COR-L47 (cell line): Measurements from ENCODE around the gene SDR39U1.

Source experiments
- DNase-seq: peaks from one replicate; lab custom pipeline; 2025; lab: John Stamatoyannopoulos, UW

The SDR39U1 gene

GRCh38 chr14:24441904-24442239, 704 bp downstream of the SDR39U1 start:
- peak; percentile 49 for DNase-seq

GRCh38 chr14:24441485-24441884, 1.1 kb downstream of the SDR39U1 start:
- DNase-seq: no peak

DNA sequence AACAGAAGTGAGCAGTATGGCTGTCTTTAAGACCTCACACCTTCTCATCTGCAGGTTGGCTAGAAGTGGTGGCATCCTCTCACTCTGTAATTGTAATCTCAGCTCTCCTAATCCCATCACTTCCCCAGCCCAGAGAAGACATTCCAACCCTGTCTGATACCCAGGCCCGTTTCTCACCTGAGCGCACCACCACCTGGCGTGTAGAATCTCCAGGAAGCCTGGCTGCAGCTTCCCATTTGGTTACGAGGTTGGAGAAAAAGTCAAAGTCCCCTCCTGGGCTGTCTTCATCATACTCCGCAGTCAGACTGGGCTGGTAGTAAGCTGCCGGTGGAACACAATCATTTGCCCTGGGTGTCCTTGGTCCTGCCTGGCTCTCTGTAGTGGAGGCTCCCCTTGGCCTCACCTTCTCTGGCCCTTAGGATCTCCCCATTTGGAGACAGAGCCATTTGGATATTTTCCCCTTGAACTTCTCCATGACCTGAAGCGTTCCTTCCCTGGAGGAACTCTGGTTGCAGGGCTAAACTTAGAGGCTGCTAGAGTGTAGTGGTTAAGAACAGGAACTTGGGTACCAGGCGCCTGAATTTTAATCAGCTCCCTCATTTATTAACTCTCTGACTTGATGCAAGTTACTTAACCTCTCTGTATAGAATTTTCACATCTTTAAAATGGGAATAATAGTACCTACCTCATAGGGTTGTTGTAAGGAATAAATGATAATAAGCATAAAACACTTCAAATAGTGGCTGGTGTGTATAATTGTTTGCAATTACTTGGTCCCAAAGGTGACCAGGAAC, 1.8 kb downstream of the SDR39U1 start:
- DNase-seq: no peak

- DNase-seq: no peak
These were observed 2.6 kb downstream of the SDR39U1 start for GRCh38 chr14:24439830-24440605.

GRCh38 chr14:24439257-24439656, 3.3 kb downstream of the SDR39U1 start:
- no peak for DNase-seq

GRCh38 chr14:24438223-24439097, 4.1 kb downstream of the SDR39U1 start:
- DNase-seq: no peak

- no peak for DNase-seq
These were observed 4.9 kb downstream of the SDR39U1 start for GRCh38 chr14:24437736-24438067.

DNA sequence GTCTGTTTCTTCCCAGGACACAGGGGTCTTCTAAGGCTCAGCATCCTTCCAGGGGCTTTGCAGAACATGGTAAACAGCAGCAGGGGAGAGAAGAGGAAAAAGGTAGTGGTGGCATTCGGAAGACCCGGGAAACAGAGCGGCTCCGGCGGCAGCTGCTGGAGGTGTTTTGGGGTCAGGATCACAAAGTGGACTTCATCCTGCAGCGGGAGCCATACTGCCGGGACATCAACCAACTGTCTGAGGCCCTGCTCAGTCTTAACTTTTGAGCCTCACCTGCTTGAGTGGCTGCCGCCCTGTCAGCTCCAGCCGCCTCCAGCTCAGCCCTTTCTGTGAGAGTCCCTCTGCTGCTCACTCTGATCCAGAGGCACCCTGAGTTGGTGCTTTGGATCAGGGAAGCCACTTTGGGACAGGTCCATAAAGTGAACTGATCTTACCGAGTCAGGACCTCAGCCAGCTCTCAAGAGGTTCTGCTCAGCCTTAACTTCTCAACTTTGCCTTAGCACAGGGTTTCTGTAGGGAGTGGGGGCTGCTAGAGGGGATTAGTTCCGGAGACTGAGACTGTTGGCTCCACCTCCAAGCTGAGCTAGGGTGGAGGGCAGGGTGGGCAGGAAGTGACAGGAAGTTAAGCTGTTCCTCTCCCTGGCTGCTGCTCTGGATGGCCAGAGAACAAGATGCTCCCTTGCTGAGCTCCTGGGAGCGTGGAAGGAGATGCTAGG, 5.4 kb downstream of the SDR39U1 start:
- DNase-seq: no peak

- DNase-seq: peak; percentile 34
These were observed 6.1 kb downstream of the SDR39U1 start for GRCh38 chr14:24436355-24437019.

GRCh38 chr14:24435998-24436354, 6.6 kb downstream of the SDR39U1 start:
- DNase-seq: no peak

- no peak for DNase-seq
These were observed 7.3 kb downstream of the SDR39U1 start for GRCh38 chr14:24435192-24435810.

- DNase-seq: no peak
These were observed 7.9 kb downstream of the SDR39U1 start for GRCh38 chr14:24434676-24435075.

DNA sequence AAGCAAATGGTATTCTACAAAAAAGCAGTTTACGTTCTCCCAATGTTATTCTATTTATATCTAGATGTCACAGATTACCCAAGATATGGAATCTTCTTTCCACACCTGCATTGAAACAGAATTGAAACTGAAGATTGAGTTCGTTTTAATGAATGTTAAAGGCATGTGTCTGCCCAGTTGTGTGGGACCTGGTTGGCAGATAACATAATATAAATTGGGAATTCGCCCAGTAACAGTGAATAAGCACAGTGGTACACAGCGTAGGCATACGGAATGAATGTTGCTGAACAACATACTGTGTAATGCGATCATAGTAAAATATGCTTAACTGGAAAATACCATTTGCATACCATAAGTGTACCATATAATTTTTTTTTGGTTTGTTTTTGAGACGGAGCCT, 8.5 kb downstream of the SDR39U1 start:
- DNase-seq: no peak

DNA sequence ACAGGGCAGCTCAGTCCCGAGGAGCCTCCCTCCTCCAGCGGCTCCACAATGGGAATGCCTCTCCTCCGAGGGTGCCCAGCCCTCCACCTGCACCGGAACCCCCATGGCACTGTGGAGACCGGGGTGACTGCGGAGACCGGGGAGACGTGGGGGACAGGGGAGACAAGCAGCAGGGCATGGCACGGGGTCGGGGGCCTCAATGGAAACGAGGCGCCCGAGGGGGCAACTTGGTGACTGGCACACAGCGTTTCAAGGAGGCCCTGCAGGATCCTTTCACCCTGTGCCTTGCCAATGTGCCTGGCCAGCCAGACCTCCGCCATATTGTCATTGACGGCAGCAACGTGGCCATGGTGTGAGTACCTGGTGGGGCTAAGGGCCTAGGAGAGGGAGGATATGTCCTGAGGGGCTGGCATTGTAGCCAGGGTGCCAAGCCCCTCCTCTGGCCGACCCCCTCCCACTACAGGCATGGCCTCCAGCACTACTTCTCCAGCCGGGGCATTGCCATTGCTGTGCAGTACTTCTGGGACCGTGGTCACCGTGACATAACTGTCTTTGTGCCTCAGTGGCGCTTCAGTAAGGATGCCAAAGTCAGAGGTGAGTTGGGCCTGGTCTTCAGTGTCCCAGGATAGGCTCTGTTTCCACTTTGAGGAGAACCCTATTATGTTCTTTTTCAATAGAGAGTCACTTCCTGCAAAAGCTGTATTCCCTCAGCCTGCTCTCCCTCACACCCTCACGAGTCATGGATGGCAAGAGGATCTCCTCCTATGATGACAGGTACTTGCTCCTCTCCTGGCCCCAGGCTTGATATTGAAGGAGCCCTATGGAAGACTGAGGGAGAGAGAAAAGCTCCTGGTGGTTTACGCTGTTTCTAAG, 10.1 kb downstream of the SDR39U1 start:
- DNase-seq: no peak

DNA sequence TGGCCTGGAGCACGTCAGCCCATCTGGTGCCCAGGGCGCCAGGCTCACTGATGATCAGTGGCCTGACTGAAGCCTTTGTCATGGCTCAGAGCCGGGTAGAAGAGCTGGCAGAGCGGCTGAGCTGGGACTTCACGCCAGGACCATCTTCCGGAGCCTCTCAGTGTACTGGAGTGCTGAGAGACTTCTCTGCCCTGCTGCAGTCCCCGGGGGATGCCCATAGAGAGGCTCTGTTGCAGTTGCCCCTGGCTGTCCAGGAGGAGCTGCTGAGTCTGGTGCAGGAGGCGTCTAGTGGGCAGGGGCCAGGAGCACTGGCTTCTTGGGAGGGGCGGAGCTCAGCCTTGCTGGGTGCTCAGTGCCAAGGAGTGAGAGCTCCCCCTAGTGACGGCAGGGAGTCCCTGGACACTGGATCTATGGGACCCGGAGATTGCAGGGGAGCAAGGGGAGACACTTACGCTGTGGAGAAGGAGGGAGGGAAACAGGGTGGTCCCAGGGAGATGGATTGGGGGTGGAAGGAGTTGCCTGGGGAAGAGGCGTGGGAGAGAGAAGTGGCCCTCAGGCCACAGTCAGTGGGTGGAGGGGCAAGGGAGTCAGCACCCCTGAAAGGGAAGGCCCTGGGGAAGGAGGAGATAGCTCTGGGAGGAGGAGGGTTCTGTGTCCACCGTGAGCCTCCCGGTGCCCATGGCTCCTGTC, 10.9 kb downstream of the SDR39U1 start:
- DNase-seq: peak; percentile 88

DNA sequence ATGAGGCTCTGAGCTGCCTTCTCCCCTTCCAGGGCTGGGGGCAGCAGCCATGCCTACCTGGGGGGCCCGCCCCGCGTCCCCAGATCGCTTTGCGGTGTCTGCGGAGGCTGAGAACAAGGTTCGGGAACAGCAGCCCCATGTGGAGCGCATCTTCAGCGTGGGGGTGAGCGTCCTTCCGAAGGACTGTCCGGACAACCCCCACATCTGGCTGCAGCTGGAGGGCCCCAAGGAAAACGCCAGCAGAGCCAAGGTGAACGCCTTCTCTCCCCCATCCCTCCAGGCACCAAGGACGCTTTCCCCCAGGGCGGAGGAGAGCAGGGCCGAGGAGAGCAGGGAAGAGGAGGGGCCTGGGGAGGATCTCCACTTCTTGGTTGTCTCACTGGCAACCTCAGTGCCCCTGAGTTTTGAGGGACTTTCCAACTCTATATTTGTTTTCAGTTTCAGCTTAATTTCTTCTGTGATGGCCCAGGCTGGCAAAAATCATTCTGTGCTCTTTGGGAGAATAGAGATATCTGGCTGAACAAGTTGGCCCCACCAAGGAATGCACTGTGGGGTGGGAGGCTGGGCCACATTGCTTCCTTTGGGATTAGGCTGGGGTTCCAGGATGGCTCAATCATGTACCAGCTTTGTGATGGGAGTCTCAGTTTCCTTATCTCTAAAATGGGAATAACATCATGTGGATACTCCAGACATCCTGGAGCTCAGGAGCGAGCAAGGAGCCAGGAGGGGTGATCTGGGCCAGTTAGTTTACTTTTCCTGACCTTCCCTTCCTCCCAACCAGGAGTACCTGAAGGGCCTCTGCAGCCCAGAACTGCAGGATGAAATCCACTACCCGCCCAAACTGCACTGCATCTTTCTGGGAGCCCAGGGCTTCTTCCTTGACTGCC, 11.7 kb downstream of the SDR39U1 start:
- DNase-seq: no peak

GRCh38 chr14:24430143-24430681, 12.4 kb downstream of the SDR39U1 start:
- no peak for DNase-seq
